WI38 (cell line): Measurements from ENCODE around the gene KIF5C.

Source experiments
- H3K4me3 ChIP-seq: 2 replicates; pipeline ENCODE4 v1.5.1; 2011; ENCODE audit warnings: low read depth, mild to moderate bottlenecking, control low read depth, low read length
- CTCF ChIP-seq: IDR thresholded peaks from 2 replicates; pipeline ENCODE4 v1.5.1; 2012; ENCODE audit warnings: low read depth, mild to moderate bottlenecking, control low read depth, low read length

Gene KIF5C

GRCh38 chr2:148922776-148923475 lies 47.9 kb downstream of the KIF5C start:
- H3K4me3 ChIP-seq = no peak overlapping the region
- TF ChIP-seq CTCF = no peak

- no peak overlapping the region for H3K4me3 ChIP-seq
- no peak for TF ChIP-seq CTCF
Measured at GRCh38 chr2:148924514-148925178, 49.6 kb downstream of the KIF5C start.

- H3K4me3 ChIP-seq = no peak overlapping the region
- peak; percentile 54 for TF ChIP-seq CTCF
Measured at GRCh38 chr2:148926291-148926961, 51.4 kb downstream of the KIF5C start.

- H3K4me3 ChIP-seq = no peak overlapping the region
- TF ChIP-seq CTCF = no peak
Measured at GRCh38 chr2:148926981-148927401, 52.0 kb downstream of the KIF5C start.

- H3K4me3 ChIP-seq = no peak overlapping the region
- no peak for TF ChIP-seq CTCF
Measured at GRCh38 chr2:148928395-148928794, 53.4 kb downstream of the KIF5C start.

GRCh38 chr2:148930046-148930775 lies 55.2 kb downstream of the KIF5C start:
- H3K4me3 ChIP-seq = no peak overlapping the region
- TF ChIP-seq CTCF = no peak

- H3K4me3 ChIP-seq = no peak overlapping the region
- TF ChIP-seq CTCF = no peak
Measured at GRCh38 chr2:148932536-148932935, 57.5 kb downstream of the KIF5C start.
